ENCODE results near the gene ILK. TPM values are rescaled to one million over a fixed set of nuclear protein-coding genes. Genes with fewer than 3 reads are reported as not detected.

The ILK gene
- polyA plus RNA-seq, 3 donors from 2014 or later, result 155 to 297 (median 193) TPM

DNA sequence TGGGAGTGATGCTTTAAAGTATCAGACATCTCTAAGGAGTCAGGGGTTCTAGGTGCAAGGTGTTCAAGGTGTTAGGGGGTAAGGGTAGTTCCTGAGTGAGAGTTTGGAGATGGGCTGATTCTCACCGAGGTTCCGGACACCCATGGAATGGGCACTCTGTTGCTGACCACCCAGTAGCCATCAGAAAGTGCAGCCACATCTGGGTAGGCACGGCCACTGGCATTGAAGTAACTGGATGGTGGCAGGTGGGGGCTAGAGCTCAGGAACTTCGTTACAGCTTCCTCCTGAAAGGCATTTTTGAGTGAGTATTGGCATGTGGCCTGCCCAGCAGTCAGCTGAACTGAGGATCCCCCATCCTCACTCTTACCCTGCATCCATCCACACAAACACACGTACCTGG, 11.5 kb downstream of the ILK start:
- Mint-ChIP-seq H3K9me3 (no peaks in the 10 kb centered on the region), H3K27me3 (ENCODE audit: low read depth in 3 of 3) (peaks cover 0 to 12% (median 3%) of the 10 kb centered on the region in 3 donors), H3K36me3 (peaks cover 1 to 15% (median 10%) of the 10 kb centered on the region in 3 donors), H3K4me3 (no peak overlapping the region), H3K4me1 (peaks cover 21 to 22% of the 10 kb centered on the region in 2 donors), H3K27ac (peak overlapping the region in 4 of 6 donors; percentile 25 to 88 (median 56))
- DNase-seq, result no peak

DNA sequence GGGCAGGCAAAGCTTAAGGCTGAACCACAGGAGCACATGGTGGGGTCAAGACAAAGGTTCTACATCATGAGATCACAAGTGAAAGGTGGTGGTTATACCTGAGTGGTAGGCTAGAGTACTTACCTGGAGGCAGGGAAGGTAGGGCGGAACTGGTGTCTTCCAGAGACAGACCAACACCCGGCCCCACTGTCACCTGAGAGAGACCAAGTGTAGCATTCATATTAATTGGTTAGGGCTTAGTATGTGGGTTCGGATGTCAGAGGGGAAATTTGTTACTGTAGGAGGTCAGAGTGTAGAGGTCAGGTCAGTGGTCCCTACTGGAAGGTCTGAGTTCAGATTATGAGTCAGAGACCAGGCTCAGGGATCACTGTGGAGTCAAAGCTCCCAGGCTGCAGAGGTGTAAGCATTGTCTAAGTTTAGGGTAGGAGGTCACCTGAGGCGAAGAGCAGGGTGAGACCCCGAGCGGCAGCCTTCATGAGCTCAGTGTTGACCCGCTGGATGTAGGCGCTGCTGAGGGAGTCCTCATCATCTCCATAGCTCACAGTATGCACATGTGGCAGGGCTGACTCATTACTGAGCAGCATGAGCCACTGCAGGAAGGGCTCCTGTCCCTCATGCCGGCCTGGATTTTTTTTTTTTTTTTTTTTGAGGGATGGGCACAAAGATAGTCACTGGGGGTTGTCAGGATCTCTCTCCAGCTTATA, 12.5 kb downstream of the ILK start:
- peaks cover 13 to 16% of the 10 kb centered on the region in 2 donors for H3K4me1 Mint-ChIP-seq
- H3K27me3 Mint-ChIP-seq (ENCODE audit: low read depth in 3 of 3), result peaks cover 0 to 10% (median 2%) of the 10 kb centered on the region in 3 donors
- H3K4me3 Mint-ChIP-seq, result peak overlapping the region in 3 of 5 donors; percentile 41 to 68 (median 48)
- H3K9me3 Mint-ChIP-seq, result no peaks in the 10 kb centered on the region
- no peak for DNase-seq
- H3K27ac Mint-ChIP-seq, result peak overlapping the region in 5 of 6 donors; percentile 60 to 82 (median 62)
- peaks cover 0 to 10% (median 8%) of the 10 kb centered on the region in 3 donors for H3K36me3 Mint-ChIP-seq

DNA sequence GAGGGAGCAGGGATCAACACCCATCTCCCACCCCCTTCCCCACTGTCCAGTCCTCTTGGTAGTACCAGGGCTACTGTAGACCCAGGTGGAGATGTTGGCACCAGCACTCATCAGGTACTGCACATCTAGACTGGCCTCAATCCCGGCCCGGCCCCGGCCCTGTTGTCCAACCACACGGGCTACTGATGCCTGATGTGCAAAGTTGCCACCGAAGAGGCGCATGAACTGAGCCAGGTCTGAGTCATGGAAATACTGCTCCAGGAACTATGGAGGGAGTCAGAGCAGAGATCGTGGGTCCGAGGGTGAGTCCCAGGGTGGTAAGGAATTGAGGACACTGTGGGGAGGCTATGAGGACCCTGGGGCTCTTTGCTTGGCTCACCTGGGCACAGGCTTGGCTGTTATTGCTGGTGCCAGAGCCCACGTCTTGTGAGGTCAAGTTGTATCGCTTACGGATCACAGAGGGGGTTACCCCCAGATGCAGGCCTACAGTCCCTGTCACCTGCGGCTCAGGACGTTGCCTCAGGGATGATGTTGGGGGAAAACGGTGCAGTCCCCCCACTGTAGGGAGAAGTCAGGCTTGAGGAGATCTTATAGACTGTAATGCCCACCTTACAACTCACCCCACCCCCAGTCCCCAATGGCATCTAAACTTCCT, 13.1 kb downstream of the ILK start:
- Mint-ChIP-seq H3K4me3 (peak overlapping the region in 2 of 5 donors; percentile 18 to 38), H3K4me1 (peaks cover 6 to 10% of the 10 kb centered on the region in 2 donors), H3K27me3 (ENCODE audit: low read depth in 3 of 3) (peaks cover 0 to 3% (median 0%) of the 10 kb centered on the region in 3 donors), H3K27ac (peak overlapping the region in 4 of 6 donors; percentile 37 to 82 (median 60)), H3K9me3 (no peaks in the 10 kb centered on the region), H3K36me3 (peaks cover 0 to 10% (median 8%) of the 10 kb centered on the region in 3 donors)
- DNase-seq, result no peak

GRCh38 chr11:6617315-6617781, 13.8 kb downstream of the ILK start:
- Mint-ChIP-seq H3K27me3 (ENCODE audit: low read depth in 3 of 3) (peaks cover 0 to 3% (median 0%) of the 10 kb centered on the region in 3 donors), H3K36me3 (peaks cover 0 to 10% (median 8%) of the 10 kb centered on the region in 3 donors), H3K9me3 (no peaks in the 10 kb centered on the region), H3K4me3 (peak overlapping the region in 1 of 5 donors; percentile 54), H3K4me1 (peaks cover 6 to 10% of the 10 kb centered on the region in 2 donors), H3K27ac (peak overlapping the region in 1 of 6 donors; percentile 32)
- DNase-seq, result no peak

GRCh38 chr11:6618117-6619003, 14.8 kb downstream of the ILK start:
- peak; percentile 58 to 67 (median 62) for DNase-seq
- no peaks in the 10 kb centered on the region for H3K9me3 Mint-ChIP-seq
- H3K27ac Mint-ChIP-seq, result no peak overlapping the region

GRCh38 chr11:6619004-6619745, 15.6 kb downstream of the ILK start, which contains the start of gene TPP1:
Gene TPP1 (minus strand): TSS chr11:6619422. CDS start chr11:6619400, 22 bp downstream.
- Mint-ChIP-seq H3K36me3 (peaks cover 0 to 10% (median 8%) of the 10 kb centered on the region in 3 donors), H3K9me3 (no peaks in the 10 kb centered on the region), H3K4me3 (no peak within 1 kb of the TSS), H3K27me3 (ENCODE audit: low read depth in 3 of 3) (peaks cover 0 to 3% (median 0%) of the 10 kb centered on the region in 3 donors), H3K27ac (no peak within 1 kb of the TSS), H3K4me1 (peaks cover 6 to 10% of the 10 kb centered on the region in 2 donors)
- peak; percentile 91 to 93 (median 92) for DNase-seq

More at GRCh38 chr11:6618117-6619003, 14.8 kb downstream of the ILK start:
- Mint-ChIP-seq H3K36me3 (peaks cover 0 to 10% (median 8%) of the 10 kb centered on the region in 3 donors), H3K27me3 (ENCODE audit: low read depth in 3 of 3) (peaks cover 0 to 3% (median 0%) of the 10 kb centered on the region in 3 donors), H3K4me1 (peaks cover 6 to 10% of the 10 kb centered on the region in 2 donors), H3K4me3 (no peak overlapping the region)

- no peaks in the 10 kb centered on the region for H3K9me3 Mint-ChIP-seq
These were observed 17.1 kb downstream of the ILK start for GRCh38 chr11:6620636-6621035.

GRCh38 chr11:6621711-6622211, 18.2 kb downstream of the ILK start:
- no peak for DNase-seq
- Mint-ChIP-seq H3K4me3 (no peak overlapping the region), H3K36me3 (no peaks in the 10 kb centered on the region), H3K27ac (no peak overlapping the region), H3K9me3 (no peaks in the 10 kb centered on the region), H3K27me3 (ENCODE audit: low read depth in 3 of 3) (peaks cover 0 to 3% (median 0%) of the 10 kb centered on the region in 3 donors), H3K4me1 (peaks cover 5% of the 10 kb centered on the region in 2 donors)

More at GRCh38 chr11:6620636-6621035, 17.1 kb downstream of the ILK start:
- no peak overlapping the region for H3K4me3 Mint-ChIP-seq
- peaks cover 0 to 5% (median 5%) of the 10 kb centered on the region in 3 donors for H3K36me3 Mint-ChIP-seq
- DNase-seq, result no peak
- H3K27me3 Mint-ChIP-seq (ENCODE audit: low read depth in 3 of 3), result peaks cover 0 to 3% (median 0%) of the 10 kb centered on the region in 3 donors
- no peak overlapping the region for H3K27ac Mint-ChIP-seq
- peaks cover 6 to 9% of the 10 kb centered on the region in 2 donors for H3K4me1 Mint-ChIP-seq

DNA sequence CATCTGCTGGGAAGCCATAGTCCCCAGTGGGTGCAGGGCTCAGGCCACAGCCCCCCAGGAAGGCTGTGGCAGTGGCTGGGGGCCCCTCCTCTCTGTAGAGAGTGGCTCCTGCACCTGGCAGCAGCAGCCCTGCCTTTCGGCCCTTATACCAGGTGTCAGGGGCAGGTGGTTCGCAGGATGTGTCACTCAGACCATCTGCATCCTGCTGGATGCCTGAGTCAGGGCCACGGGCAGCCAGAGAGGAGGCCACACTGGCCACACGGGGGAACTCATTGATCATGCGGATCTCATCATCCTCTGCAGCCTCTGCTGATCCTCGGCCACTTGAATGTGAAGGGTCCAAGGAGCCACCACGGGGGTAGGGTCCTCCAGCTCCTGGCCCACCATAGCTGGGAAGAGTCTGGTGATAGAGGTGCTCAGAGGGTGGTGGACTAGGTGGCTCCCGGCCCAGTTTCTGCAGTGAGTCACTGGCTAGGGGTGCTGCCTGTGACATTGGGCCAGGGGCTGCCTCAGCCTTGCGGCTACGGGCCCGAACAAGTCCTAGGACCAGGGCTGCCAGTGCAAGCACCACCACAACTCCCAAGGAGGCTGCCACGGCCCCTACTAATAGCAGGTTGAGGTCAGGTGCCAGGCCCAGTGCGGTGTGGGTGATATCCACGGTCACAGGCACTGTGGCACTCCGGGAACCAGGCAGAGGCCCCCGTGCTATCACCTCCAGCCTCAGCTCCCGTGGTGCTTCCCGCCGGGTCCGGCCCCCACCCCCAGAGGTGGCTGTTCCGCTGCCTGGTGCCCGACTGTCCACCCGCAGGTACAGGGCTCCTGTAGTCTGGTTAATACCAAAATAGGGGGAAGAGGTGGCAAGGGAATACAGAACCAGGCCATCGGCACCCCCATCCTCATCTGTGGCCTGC, 18.9 kb downstream of the ILK start:
- H3K9me3 Mint-ChIP-seq, result no peaks in the 10 kb centered on the region
- H3K4me3 Mint-ChIP-seq, result no peak overlapping the region
- H3K36me3 Mint-ChIP-seq, result no peaks in the 10 kb centered on the region
- H3K27ac Mint-ChIP-seq, result no peak overlapping the region
- peaks cover 11 to 12% of the 10 kb centered on the region in 2 donors for H3K4me1 Mint-ChIP-seq
- H3K27me3 Mint-ChIP-seq (ENCODE audit: low read depth in 3 of 3), result peaks cover 0 to 3% (median 0%) of the 10 kb centered on the region in 3 donors
- DNase-seq, result no peak

- no peaks in the 10 kb centered on the region for H3K9me3 Mint-ChIP-seq
- H3K27ac Mint-ChIP-seq, result no peak overlapping the region
- H3K27me3 Mint-ChIP-seq (ENCODE audit: low read depth in 3 of 3), result peaks cover 0 to 2% (median 0%) of the 10 kb centered on the region in 3 donors
- no peaks in the 10 kb centered on the region for H3K36me3 Mint-ChIP-seq
- no peak for DNase-seq
- H3K4me3 Mint-ChIP-seq, result no peak overlapping the region
- H3K4me1 Mint-ChIP-seq, result peaks cover 18 to 19% of the 10 kb centered on the region in 2 donors
These were observed 20.1 kb downstream of the ILK start for GRCh38 chr11:6623391-6624363.

All from immature natural killer cell (primary cell).